ENCODE data around the gene SLC9A1.
A peak's percentile ranks its signal among the peaks of the same experiment; 100 is the strongest.
"Not testable (repeated sequence)": the region's sequence is repeated elsewhere in the genome, so short reads cannot be mapped to it uniquely, and the experiment has no call there.

SLC9A1 gene

GRCh38 chr1:27130798-27131197 lies 24.1 kb downstream of the SLC9A1 start:
- DNase-seq = no peak

- no peak for DNase-seq
Observed at GRCh38 chr1:27129225-27129624, 25.7 kb downstream of the SLC9A1 start.

- no peak for DNase-seq
Observed at GRCh38 chr1:27127419-27127818, 27.5 kb downstream of the SLC9A1 start.

DNA sequence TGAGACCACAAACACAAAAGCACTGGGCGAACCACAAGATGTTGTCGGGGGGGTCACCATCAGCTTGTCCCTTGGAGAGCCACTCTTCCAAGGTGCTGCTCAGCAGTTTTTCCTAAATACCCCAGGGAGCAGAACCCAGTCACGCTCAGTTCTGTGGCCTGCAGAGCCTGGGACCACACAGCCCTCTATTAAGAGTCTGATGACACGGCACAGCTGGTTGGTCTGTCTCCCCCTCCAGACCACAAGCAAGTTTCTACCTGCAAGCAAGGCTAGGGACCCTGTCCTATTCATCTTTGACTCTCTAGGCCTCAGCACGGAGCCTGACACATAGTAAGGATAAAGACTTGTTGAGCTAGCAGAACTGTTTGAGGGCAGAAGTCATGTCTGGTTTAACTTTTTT lies 28.5 kb downstream of the SLC9A1 start:
- no peak for DNase-seq

- DNase-seq = not testable (repeated sequence)
Observed at GRCh38 chr1:27125125-27125524, 29.8 kb downstream of the SLC9A1 start.

DNA sequence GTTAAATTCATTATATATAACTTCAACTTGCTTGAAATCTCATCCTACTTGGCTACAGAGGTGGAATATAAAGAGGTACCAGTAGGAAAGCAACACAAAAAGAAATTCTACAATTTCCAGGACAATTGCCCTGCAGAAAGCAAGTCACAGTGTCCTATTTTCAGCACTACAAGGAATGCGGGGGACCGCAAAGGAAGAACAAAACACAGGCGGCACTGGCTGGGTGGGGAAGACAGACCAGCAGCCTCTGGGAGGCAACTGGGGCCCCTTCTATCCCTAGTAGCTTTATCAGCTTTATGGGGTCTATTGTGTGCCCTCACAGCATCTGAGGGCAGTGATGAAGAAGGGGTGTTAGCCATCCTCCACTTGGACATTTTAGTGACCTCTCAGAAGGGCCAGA lies 30.5 kb downstream of the SLC9A1 start:
- no peak for DNase-seq

GRCh38 chr1:27122652-27123051 lies 32.3 kb downstream of the SLC9A1 start:
- no peak for DNase-seq

DNA sequence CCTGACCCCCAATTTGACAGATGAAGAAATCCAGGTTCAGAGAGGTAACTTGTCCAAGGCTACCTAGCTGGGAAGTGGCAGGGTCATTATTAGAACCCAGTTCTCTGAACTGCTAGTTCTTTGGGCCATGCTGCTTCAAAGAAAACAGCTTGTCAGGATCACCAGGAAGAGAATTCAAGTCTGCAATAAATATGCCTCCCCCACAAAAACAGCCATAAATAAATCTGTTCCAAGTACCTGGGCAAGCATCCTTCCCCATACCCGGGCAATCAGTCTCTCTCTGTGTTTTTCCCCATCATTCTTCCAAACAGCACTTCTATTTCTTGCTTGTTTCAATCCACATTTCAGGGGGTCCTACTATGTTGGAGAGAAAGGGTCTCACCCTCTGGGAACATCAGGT lies 34.1 kb downstream of the SLC9A1 start:
- DNase-seq = no peak

- no peak for DNase-seq
Observed at GRCh38 chr1:27118440-27118689, 36.6 kb downstream of the SLC9A1 start.

- DNase-seq = no peak
Observed at GRCh38 chr1:27117733-27118439, 37.0 kb downstream of the SLC9A1 start.

DNA sequence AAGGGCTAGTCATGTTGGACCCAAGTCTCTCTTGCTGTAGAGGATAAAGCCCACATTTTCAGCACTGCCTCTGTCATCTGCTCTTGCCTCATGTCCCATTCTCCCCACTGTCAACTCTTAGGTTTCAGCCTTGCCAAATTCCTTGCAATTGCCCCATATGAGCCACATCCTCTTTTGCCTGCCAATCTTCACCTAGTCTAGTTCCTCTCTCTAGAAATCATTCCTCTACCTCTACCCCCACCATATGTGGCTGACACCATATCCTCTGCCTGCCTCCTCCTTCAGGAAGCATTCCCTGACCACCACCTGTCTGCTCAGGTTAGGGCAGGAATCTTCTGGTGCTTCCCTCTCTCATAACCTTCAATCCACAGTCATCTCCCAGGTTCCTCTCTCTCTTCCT lies 38.2 kb downstream of the SLC9A1 start:
- DNase-seq = no peak

DNA sequence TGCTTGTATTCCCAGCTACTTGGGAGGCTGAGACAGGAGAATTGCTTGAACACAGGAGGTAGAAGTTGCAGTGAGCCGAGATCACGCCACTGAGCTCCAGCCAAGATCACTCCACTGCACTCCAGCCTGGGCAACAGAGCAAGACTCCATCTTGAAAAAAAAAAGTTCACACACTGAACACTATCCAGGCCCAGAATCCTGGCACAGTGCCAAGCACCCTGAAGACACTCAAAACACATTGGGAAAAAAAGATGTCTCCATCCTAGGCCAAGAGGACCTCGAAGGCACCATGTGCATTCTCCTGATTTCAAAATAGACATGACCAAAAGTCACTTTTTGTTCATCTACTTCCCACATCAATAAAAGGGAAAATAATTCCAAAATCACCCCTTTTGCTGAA lies 38.7 kb downstream of the SLC9A1 start:
- DNase-seq = no peak

- no peak for DNase-seq
Observed at GRCh38 chr1:27114546-27114945, 40.4 kb downstream of the SLC9A1 start.

GRCh38 chr1:27113861-27114260 lies 41.1 kb downstream of the SLC9A1 start:
- DNase-seq = no peak

DNA sequence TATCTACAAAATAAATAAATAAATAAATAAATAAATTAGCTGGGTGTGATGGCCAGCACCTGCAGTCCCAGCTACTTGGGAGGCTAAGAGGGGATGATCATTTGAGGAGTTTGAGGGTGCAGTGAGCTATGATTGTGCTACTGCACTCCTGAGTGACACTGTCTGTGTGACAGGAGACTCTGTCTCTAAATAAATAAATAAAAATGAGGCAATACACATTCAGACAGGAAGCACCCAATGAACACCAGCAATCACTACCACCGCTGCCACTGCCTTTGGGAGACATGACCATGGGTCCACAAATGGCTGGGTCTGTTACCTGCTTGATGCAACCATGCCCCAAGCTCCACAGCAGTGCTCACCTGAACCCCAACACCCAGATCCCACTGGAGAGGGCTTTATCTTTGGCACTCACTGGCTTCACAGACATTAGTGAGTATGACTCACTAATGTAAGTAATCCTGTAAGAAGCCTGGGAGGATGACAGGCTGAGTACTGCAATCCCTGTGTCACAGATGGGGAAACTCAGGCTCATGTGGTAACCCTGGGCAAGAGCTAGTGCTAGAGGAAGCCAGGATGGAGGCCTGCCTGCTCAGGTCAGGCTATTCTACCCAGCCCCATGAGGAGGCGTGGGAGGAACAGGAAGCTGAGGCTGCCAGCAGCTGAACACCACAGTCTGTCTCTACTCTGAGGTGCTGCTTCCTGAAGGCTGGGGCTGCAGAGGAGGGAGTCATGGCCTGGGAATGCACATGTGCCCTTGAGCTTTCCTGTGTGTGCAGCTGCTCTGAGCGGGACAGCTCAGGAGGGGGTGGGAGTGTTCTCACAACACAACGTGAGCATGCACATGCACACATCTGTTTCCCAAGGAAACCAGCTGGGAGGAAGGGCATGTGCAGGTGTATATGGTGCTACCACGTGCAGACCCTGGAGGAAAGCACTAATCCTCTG lies 43.0 kb downstream of the SLC9A1 start:
- peak; percentile 58 for DNase-seq

DNA sequence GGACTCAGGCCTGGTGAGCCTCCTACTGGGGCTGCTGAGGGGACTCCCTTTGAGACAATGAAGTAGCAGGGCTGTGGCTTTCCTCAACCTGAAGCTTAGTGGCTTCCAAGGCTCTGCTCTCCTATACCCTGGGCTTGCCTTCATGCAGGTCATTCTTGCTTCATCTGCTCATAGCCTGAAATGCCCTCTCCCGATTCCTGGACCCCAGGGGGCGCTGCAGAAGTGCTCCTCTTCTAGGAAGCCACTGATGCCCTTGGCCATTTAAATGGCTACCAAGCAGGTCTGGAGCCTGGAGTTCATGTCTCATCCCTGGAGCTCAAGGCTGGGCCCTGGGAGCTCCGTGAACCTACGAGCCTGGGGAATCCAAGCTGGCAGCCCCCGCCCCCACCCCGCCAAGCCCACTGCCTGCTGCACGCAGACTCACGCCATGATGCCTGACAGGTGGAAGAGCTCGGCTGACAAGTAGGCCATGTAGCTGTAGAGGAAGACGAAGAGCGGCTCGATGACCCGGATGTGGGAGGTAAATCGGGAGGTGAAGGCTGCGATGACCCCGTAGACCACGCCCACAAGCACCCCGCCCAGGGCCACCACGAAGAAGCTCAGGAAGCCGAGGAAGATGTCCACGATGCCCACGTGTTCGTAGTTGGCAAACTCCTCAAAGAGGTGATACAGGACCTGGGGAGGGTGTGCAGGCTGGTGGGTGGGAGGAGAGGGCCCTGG lies 45.7 kb downstream of the SLC9A1 start:
- DNase-seq = no peak

GRCh38 chr1:27108588-27108987 lies 46.3 kb downstream of the SLC9A1 start:
- no peak for DNase-seq

GRCh38 chr1:27106561-27107323 lies 48.2 kb downstream of the SLC9A1 start:
- no peak for DNase-seq

GRCh38 chr1:27105018-27105417 lies 49.9 kb downstream of the SLC9A1 start:
- no peak for DNase-seq

GRCh38 chr1:27103498-27103897 lies 51.4 kb downstream of the SLC9A1 start:
- DNase-seq = no peak

- peak; percentile 64 for DNase-seq
Observed at GRCh38 chr1:27102707-27103468, 52.0 kb downstream of the SLC9A1 start.

DNA sequence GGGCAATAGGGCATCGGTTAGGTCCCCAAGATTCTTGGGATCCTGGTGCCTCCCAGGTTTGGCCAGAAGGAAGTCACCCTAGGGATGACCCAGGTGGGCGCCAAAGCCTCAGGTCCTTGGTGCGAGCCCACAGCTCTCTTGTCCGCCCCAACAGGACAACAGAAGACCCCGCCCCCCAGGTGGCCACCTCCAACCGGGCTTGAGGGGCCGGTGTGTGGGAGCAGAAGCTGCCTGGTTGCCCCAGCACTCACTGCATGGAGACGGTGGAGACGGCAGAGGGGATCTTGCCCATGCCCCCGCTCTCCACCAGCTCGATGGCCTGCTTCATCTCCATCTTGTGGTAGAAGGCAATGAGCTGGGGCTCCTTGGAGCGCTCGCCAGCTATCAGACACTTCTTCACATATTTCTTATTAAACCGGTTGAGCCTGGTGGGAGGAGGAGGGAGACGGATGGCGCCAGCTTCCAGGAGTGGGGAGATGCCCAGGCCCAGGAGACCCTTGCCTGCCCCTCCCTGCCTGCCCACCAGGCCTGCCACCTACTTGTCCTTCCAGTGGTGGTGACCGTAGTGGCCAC lies 52.7 kb downstream of the SLC9A1 start:
- DNase-seq = no peak
